ENCODE measurements around the gene CHIC1. TPM values are rescaled to one million over a fixed set of nuclear protein-coding genes. Genes with fewer than 3 reads are reported as not detected.

The CHIC1 gene
- total RNA-seq, 4 donors from 2014 or later: 10.5 to 14.6 (median 11.7) TPM

DNA sequence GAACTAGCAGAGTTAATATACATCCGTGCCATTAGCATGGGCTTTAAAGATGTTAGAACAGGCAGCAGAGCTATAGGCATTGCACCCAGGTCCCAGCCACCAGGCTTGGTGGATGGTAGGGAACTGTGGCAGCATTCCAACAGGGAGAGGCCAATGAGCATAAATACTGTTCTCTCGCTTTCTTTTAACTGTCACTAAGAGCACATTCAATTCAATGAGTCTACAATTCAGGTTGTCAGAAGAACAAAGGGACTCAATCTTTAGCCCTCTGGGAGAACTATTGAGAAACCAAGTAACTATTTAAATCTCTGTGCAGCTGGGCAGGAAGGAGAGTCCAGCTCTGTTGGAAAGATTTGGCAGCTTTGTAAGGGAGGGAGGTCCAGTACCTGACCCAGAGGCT is 165.6 kb downstream of the CHIC1 start:
- Histone ChIP-seq H3K4me3 (no peak overlapping the region), H3K4me1 (no peaks in the 10 kb centered on the region), H3K36me3 (no peaks in the 10 kb centered on the region), H3K9me3 (no peaks in the 10 kb centered on the region), H3K27me3 (no peaks in the 10 kb centered on the region), H3K27ac (replicated peaks in 1 of 4) (no peak overlapping the region)
- TF ChIP-seq POLR2A (IDR thresholded peaks at IDR 0.05; ENCODE audit: low read depth) (no peak), EP300 (IDR thresholded peaks at IDR 0.05) (no peak), POLR2AphosphoS5 (IDR thresholded peaks at IDR 0.05) (no peak)
- TF ChIP-seq, protein P1, sequence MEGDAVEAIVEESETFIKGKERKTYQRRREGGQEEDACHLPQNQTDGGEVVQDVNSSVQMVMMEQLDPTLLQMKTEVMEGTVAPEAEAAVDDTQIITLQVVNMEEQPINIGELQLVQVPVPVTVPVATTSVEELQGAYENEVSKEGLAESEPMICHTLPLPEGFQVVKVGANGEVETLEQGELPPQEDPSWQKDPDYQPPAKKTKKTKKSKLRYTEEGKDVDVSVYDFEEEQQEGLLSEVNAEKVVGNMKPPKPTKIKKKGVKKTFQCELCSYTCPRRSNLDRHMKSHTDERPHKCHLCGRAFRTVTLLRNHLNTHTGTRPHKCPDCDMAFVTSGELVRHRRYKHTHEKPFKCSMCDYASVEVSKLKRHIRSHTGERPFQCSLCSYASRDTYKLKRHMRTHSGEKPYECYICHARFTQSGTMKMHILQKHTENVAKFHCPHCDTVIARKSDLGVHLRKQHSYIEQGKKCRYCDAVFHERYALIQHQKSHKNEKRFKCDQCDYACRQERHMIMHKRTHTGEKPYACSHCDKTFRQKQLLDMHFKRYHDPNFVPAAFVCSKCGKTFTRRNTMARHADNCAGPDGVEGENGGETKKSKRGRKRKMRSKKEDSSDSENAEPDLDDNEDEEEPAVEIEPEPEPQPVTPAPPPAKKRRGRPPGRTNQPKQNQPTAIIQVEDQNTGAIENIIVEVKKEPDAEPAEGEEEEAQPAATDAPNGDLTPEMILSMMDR (IDR thresholded peaks at IDR 0.05): no peak
- 51% methylated on average over 2 of the region's 2 CpGs for WGBS
- intact Hi-C loops (cut with DNase I): no loop called here
- no peak for DNase-seq (ENCODE audit: extremely low spot score)

Other genes with a start within 250 kb of the CHIC1 start
- gene CDX4, start 116.1 kb upstream of the CHIC1 start, total RNA-seq: not detected